Measurements from ENCODE around the gene SNX27. TPM values are rescaled to one million over a fixed set of nuclear protein-coding genes. Genes with fewer than 3 reads are reported as not detected.

SNX27 gene
- total and polyA plus RNA-seq, 2 experiments from 2014 or later: 40.6 to 59.7 TPM

GRCh38 chr1:151570819-151571218 lies 41.0 kb upstream of the SNX27 start:
- H3K36me3 Mint-ChIP-seq (ENCODE audit: low read depth): peaks cover 13% of the 10 kb centered on the region
- no peaks in the 10 kb centered on the region for H3K9me3 Mint-ChIP-seq
- H3K4me3 Mint-ChIP-seq: no peak overlapping the region
- peaks cover 7% of the 10 kb centered on the region for H3K4me1 Mint-ChIP-seq
- H2AFZ ChIP-seq: no peak overlapping the region
- no peaks in the 10 kb centered on the region for H3K4me1 ChIP-seq (ENCODE audit: insufficient read depth)
- no peak overlapping the region for H3K27ac Mint-ChIP-seq
- H3K4me3 ChIP-seq: no peak overlapping the region
- H3F3A ChIP-seq (replicated peaks; ENCODE audit: low read depth): no peaks in the 10 kb centered on the region
- no peaks in the 10 kb centered on the region for H4K20me1 ChIP-seq (replicated peaks; ENCODE audit: insufficient read depth)
- H3K27me3 ChIP-seq (ENCODE audit: insufficient read depth): no peaks in the 10 kb centered on the region
- H3K79me2 ChIP-seq (replicated peaks; ENCODE audit: insufficient read depth): no peaks in the 10 kb centered on the region
- TF ChIP-seq CREB1 (CRISPR knock-in tag; IDR thresholded peaks at IDR 0.05; ENCODE audit: low read depth): no peak
- TF ChIP-seq ZNF114 (CRISPR knock-in tag; IDR thresholded peaks at IDR 0.05): no peak
- TF ChIP-seq ZNF331 (CRISPR knock-in tag; IDR thresholded peaks at IDR 0.05; ENCODE audit: low read depth): no peak
- TF ChIP-seq STAT1 (IDR thresholded peaks at IDR 0.05; ENCODE audit: unreplicated experiment): no peak
- TF ChIP-seq EZH2 (IDR thresholded peaks at IDR 0.05; ENCODE audit: low read depth, unreplicated experiment): no peak
- TF ChIP-seq EZH2phosphoT487 (IDR thresholded peaks at IDR 0.05; ENCODE audit: unreplicated experiment): no peak
- no peak for TF ChIP-seq ETS1 (IDR thresholded peaks at IDR 0.05)
- TF ChIP-seq JUNB (IDR thresholded peaks at IDR 0.05; ENCODE audit: unreplicated experiment): no peak
- TF ChIP-seq REST (IDR thresholded peaks at IDR 0.05; ENCODE audit: unreplicated experiment): no peak
- no peak for TF ChIP-seq ZNF462 (CRISPR knock-in tag; IDR thresholded peaks at IDR 0.05)
- no peak for TF ChIP-seq CTCF (conservative IDR thresholded peaks at IDR 0.05; ENCODE audit: low read depth in 2 of 2)
- no peak for TF ChIP-seq NANOG (IDR thresholded peaks at IDR 0.05; ENCODE audit: borderline replicate concordance)
- no peak for TF ChIP-seq POLR2AphosphoS5 (IDR thresholded peaks at IDR 0.05; ENCODE audit: low read depth)
- no peak for DNase-seq (ENCODE audit: low spot score)
- no peak overlapping the region for H3K4me2 ChIP-seq
- peaks cover 17% of the 10 kb centered on the region; the same call in 1 of the 2 replicates for H3K36me3 ChIP-seq (ENCODE audit: insufficient read depth)
- ATAC-seq: no peak
- H3K9me2 ChIP-seq (ENCODE audit: insufficient read depth): no peaks in the 10 kb centered on the region
- H3K27me3 Mint-ChIP-seq (ENCODE audit: insufficient read depth, low read depth, poor library complexity): no peaks in the 10 kb centered on the region
- no peak overlapping the region for H3K27ac ChIP-seq (ENCODE audit: low read depth)
